Neural cell (in vitro differentiated cells): ENCODE results near the gene WIPF3. TPM values are rescaled to one million over a fixed set of nuclear protein-coding genes. Genes with fewer than 3 reads are reported as not detected.

Experiments
- H2AFZ ChIP-seq: fragments of 200-600, 300-800 bp; sonication (generic), shearing (Covaris generic); 2 replicates; pipeline ENCODE4 v1.6.0; 2014; ENCODE audit warnings: low read depth, mild to moderate bottlenecking, antibody characterized with exemption, low read length, moderate library complexity
- H3F3A ChIP-seq: fragments of 200-600 bp; shearing (Covaris generic); 2 replicates; pipeline ENCODE4 v1.6.1; 2016; ENCODE audit warnings: mild to moderate bottlenecking, moderate library complexity, mixed read lengths, antibody characterized with exemption, low read length; ENCODE audit not compliant: insufficient read depth, poor library complexity, severe bottlenecking
- H3K27ac ChIP-seq: fragments of 200-600, 300-800 bp; sonication (generic), shearing (Covaris generic); 2 replicates; pipeline ENCODE4 v1.5.1; 2014; ENCODE audit warnings: mild to moderate bottlenecking, low read length, moderate library complexity
- H3K27me3 ChIP-seq: fragments of 300-800, 200-600 bp; sonication (generic), shearing (Covaris generic); 2 replicates; pipeline ENCODE4 v1.6.0; 2014; ENCODE audit warnings: mild to moderate bottlenecking, low read depth, low read length, moderate library complexity; ENCODE audit not compliant: insufficient read depth
- H3K36me3 ChIP-seq: fragments of 300-800, 200-600 bp; sonication (generic), shearing (Covaris generic); 2 replicates; pipeline ENCODE4 v1.5.1; 2014; ENCODE audit warnings: mild to moderate bottlenecking, antibody characterized with exemption, low read length, moderate library complexity; ENCODE audit not compliant: insufficient read depth
- H3K4me2 ChIP-seq: fragments of 300-800, 200-600 bp; sonication (generic), shearing (Covaris generic); 2 replicates; pipeline ENCODE4 v1.6.0; 2014; ENCODE audit warnings: mild to moderate bottlenecking, low read length
- H3K4me3 ChIP-seq: fragments of 300-800, 200-600 bp; sonication (generic), shearing (Covaris generic); 2 replicates; pipeline ENCODE4 v1.5.1; 2014; ENCODE audit warnings: mild to moderate bottlenecking, low read length, moderate library complexity
- H3K79me2 ChIP-seq: fragments of 200-600 bp; shearing (Covaris generic); replicated peaks from 2 replicates; pipeline ENCODE4 v1.6.0; 2014; ENCODE audit warnings: mild to moderate bottlenecking, low read length, moderate library complexity; ENCODE audit not compliant: insufficient read depth
- H3K9ac ChIP-seq: fragments of 300-800, 200-600 bp; sonication (generic), shearing (Covaris generic); 2 replicates; pipeline ENCODE4 v1.6.1; 2016; ENCODE audit warnings: mild to moderate bottlenecking, low read length, mixed read lengths
- H3K9me2 ChIP-seq: fragments of 200-600 bp; shearing (Covaris generic); 2 replicates; pipeline ENCODE4 v1.6.1; 2016; ENCODE audit warnings: mild to moderate bottlenecking, low read length, mixed read lengths; ENCODE audit not compliant: insufficient read depth
- H3K9me3 ChIP-seq: fragments of 200-600, 300-800 bp; sonication (generic), shearing (Covaris generic); 2 replicates; pipeline ENCODE4 v1.6.1; 2016; ENCODE audit warnings: mild to moderate bottlenecking, mixed run types, low read length, moderate library complexity, mixed read lengths
- H4K20me1 ChIP-seq: fragments of 200-600 bp; shearing (Covaris generic); 2 replicates; pipeline ENCODE4 v1.6.1; 2016; ENCODE audit warnings: mild to moderate bottlenecking, mixed run types; ENCODE audit not compliant: insufficient read depth
- EP300 ChIP-seq: fragments of 450-650 bp; conservative IDR thresholded peaks from 2 replicates; pipeline ENCODE4 v1.6.1; 2014; ENCODE audit warnings: antibody characterized with exemption, mild to moderate bottlenecking, moderate library complexity; ENCODE audit not compliant: poor library complexity, severe bottlenecking
- EZH2 ChIP-seq: fragments of 200-600, 300-800 bp; shearing (Covaris generic), sonication (generic); IDR thresholded peaks from 2 replicates; pipeline ENCODE4 v1.6.1; 2014; ENCODE audit warnings: antibody characterized with exemption, low read length, borderline replicate concordance, mild to moderate bottlenecking; ENCODE audit not compliant: insufficient read depth, poor library complexity, severe bottlenecking
- MXI1 ChIP-seq: fragments of 450-650 bp; conservative IDR thresholded peaks from 2 replicates; pipeline ENCODE4 v1.6.1; 2014; ENCODE audit warnings: antibody characterized with exemption, mild to moderate bottlenecking; ENCODE audit not compliant: poor library complexity, severe bottlenecking
- POLR2AphosphoS5 ChIP-seq: IDR thresholded peaks from 2 replicates; pipeline ENCODE4 v1.6.1; 2012
- RAD21 ChIP-seq: fragments of 450-650 bp; conservative IDR thresholded peaks from 2 replicates; pipeline ENCODE4 v1.6.1; 2014; ENCODE audit warnings: antibody characterized with exemption, mild to moderate bottlenecking, moderate library complexity
- SMC3 ChIP-seq: fragments of 450-650 bp; conservative IDR thresholded peaks from 2 replicates; pipeline ENCODE4 v1.6.1; 2014; ENCODE audit warnings: antibody characterized with exemption, mild to moderate bottlenecking, moderate library complexity; ENCODE audit not compliant: poor library complexity
- TAF1 ChIP-seq: IDR thresholded peaks from 2 replicates; pipeline ENCODE4 v1.6.1; 2012; ENCODE audit warnings: low read depth
- polyA plus RNA-seq: library from polyadenylated mRNA; depleted of rRNA; stranded (reverse); fragments of >200 nt; gene quantifications from 2 replicates; pipeline ENCODE4 v1.2.3, GENCODE V29; 2014
- TF ChIP-seq, protein P1 (sequence below): IDR thresholded peaks from 2 replicates; pipeline ENCODE4 v1.6.1; 2012; ENCODE audit warnings: borderline replicate concordance
- TF ChIP-seq, protein P2 (sequence below): fragments of 450-650 bp; IDR thresholded peaks from 2 replicates; pipeline ENCODE4 v1.5.1; 2014; ENCODE audit warnings: antibody characterized with exemption, mild to moderate bottlenecking, moderate library complexity; ENCODE audit not compliant: poor library complexity, severe bottlenecking

WIPF3 gene
- polyA plus RNA-seq, 1 donor from 2014 or later: 3.8 TPM

DNA sequence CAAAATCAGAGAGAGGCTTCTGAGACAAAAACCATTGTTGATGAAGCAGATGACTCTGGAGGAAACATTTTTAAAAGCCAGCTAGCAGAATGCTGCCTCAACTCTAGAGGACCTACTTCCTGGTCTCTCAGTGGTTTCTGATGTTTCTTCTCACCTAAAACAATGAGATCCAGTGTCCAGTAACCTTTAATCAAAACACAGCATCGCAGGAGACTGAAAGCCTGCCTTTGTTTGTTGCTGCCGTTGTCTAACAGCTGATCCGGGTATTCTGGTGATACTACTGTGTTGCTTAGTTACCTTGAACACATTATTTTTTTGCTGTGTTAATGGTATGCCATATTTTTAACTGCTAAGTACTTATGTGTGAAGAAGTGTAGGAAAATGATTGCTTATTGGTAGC lies 70.9 kb downstream of the WIPF3 start:
- Histone ChIP-seq H3K9me2 (no peaks in the 10 kb centered on the region), H3K9me3 (no peaks in the 10 kb centered on the region), H2AFZ (no peak overlapping the region), H3K79me2 (no peaks in the 10 kb centered on the region), H3K36me3 (no peaks in the 10 kb centered on the region), H3K9ac (peak overlapping the region; percentile 13), H3K4me2 (no peak overlapping the region), H3K4me3 (no peak overlapping the region), H3F3A (no peaks in the 10 kb centered on the region), H3K27me3 (no peaks in the 10 kb centered on the region), H4K20me1 (no peaks in the 10 kb centered on the region), H3K27ac (peak overlapping the region; percentile 39)
- TF ChIP-seq EZH2: no peak
- TF ChIP-seq EP300: peak; percentile 47
- peak; percentile 34 for TF ChIP-seq POLR2AphosphoS5
- no peak for TF ChIP-seq TAF1

DNA sequence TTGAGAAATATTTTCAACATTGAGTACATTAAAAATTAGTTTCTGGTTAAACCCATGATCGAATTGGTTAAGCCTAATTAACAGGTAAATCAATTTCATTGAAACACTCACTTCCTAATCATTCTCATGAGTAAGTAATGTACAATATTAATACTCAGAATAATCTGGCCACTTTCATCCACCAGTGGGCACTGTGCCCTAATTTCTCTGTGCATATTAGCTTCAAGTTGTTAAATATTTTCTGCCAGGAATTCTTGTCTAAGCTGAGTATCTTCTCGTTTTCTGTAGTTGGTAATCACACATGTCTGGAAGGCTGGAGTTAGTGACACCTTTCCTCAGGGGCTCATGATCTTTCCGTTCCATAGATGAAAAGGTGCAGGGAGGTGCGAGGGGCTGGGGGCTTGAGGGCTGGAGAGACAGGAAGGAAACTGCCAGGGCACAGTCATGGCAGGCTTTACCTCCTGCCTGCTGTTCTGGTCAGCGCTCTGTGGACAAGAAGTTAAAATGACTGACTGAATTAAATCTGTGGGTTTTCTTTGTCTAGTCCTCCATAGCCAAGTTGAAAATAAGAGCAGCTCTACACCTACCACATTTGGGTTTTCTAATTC lies 71.9 kb downstream of the WIPF3 start:
- no peaks in the 10 kb centered on the region for H3K27me3 ChIP-seq
- TF ChIP-seq, protein P1, sequence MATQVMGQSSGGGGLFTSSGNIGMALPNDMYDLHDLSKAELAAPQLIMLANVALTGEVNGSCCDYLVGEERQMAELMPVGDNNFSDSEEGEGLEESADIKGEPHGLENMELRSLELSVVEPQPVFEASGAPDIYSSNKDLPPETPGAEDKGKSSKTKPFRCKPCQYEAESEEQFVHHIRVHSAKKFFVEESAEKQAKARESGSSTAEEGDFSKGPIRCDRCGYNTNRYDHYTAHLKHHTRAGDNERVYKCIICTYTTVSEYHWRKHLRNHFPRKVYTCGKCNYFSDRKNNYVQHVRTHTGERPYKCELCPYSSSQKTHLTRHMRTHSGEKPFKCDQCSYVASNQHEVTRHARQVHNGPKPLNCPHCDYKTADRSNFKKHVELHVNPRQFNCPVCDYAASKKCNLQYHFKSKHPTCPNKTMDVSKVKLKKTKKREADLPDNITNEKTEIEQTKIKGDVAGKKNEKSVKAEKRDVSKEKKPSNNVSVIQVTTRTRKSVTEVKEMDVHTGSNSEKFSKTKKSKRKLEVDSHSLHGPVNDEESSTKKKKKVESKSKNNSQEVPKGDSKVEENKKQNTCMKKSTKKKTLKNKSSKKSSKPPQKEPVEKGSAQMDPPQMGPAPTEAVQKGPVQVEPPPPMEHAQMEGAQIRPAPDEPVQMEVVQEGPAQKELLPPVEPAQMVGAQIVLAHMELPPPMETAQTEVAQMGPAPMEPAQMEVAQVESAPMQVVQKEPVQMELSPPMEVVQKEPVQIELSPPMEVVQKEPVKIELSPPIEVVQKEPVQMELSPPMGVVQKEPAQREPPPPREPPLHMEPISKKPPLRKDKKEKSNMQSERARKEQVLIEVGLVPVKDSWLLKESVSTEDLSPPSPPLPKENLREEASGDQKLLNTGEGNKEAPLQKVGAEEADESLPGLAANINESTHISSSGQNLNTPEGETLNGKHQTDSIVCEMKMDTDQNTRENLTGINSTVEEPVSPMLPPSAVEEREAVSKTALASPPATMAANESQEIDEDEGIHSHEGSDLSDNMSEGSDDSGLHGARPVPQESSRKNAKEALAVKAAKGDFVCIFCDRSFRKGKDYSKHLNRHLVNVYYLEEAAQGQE: no peak
- TF ChIP-seq SMC3 (peak; percentile 73), MXI1 (no peak), POLR2AphosphoS5 (no peak), RAD21 (peak; percentile 67)
- TF ChIP-seq, protein P2, sequence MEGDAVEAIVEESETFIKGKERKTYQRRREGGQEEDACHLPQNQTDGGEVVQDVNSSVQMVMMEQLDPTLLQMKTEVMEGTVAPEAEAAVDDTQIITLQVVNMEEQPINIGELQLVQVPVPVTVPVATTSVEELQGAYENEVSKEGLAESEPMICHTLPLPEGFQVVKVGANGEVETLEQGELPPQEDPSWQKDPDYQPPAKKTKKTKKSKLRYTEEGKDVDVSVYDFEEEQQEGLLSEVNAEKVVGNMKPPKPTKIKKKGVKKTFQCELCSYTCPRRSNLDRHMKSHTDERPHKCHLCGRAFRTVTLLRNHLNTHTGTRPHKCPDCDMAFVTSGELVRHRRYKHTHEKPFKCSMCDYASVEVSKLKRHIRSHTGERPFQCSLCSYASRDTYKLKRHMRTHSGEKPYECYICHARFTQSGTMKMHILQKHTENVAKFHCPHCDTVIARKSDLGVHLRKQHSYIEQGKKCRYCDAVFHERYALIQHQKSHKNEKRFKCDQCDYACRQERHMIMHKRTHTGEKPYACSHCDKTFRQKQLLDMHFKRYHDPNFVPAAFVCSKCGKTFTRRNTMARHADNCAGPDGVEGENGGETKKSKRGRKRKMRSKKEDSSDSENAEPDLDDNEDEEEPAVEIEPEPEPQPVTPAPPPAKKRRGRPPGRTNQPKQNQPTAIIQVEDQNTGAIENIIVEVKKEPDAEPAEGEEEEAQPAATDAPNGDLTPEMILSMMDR: peak; percentile 67
- no peaks in the 10 kb centered on the region for H3K36me3 ChIP-seq
- H3K9me3 ChIP-seq: no peaks in the 10 kb centered on the region
- no peak overlapping the region for H2AFZ ChIP-seq
- no peak overlapping the region for H3K4me2 ChIP-seq
- no peaks in the 10 kb centered on the region for H3K79me2 ChIP-seq
- H3K27ac ChIP-seq: no peak overlapping the region
- H3K9ac ChIP-seq: no peak overlapping the region
- no peak overlapping the region for H3K4me3 ChIP-seq
- H3K9me2 ChIP-seq: no peaks in the 10 kb centered on the region
- H4K20me1 ChIP-seq: no peaks in the 10 kb centered on the region
- no peaks in the 10 kb centered on the region for H3F3A ChIP-seq
